Measurements from ENCODE around the gene CHRNB4.
A peak's percentile ranks its signal among the peaks of the same experiment; 100 is the strongest.

The CHRNB4 gene

DNA sequence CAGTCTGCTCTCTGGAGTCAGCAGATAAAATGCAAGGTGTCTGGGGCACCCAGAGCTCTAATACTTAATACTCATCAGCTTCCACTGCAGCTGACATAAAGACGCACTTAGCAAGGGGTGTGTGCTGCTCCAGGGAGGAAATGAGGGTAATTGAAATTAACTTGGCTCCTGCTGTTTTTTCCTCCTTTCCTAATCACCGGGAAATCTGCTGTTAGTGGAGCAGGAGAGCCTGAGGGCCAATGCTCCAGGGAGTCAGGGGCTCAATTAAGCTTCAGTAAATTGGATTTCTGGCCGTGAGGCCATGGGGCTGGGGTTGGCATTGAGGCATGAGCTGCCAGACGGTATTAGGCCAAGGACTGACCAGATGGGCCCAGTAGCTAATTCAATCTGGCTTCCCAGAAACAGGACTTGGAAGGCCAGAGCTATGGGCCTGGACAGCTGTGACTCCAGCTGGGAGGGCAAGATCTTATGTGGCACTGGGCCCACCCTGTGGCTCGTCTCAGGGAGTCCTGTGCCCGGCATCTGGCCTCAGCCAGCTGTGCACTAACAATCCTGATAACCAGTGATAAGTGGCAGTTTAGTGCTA, 30.7 kb upstream of the CHRNB4 start:
- TF ChIP-seq, protein P1, sequence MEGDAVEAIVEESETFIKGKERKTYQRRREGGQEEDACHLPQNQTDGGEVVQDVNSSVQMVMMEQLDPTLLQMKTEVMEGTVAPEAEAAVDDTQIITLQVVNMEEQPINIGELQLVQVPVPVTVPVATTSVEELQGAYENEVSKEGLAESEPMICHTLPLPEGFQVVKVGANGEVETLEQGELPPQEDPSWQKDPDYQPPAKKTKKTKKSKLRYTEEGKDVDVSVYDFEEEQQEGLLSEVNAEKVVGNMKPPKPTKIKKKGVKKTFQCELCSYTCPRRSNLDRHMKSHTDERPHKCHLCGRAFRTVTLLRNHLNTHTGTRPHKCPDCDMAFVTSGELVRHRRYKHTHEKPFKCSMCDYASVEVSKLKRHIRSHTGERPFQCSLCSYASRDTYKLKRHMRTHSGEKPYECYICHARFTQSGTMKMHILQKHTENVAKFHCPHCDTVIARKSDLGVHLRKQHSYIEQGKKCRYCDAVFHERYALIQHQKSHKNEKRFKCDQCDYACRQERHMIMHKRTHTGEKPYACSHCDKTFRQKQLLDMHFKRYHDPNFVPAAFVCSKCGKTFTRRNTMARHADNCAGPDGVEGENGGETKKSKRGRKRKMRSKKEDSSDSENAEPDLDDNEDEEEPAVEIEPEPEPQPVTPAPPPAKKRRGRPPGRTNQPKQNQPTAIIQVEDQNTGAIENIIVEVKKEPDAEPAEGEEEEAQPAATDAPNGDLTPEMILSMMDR (IDR thresholded peaks at IDR 0.05) = no peak
- H3K79me2 ChIP-seq = no peaks in the 10 kb centered on the region
- H3K27me3 ChIP-seq (ENCODE audit: control insufficient read depth, insufficient read depth, low read length) = no peaks in the 10 kb centered on the region
- H3K9me3 ChIP-seq (ENCODE audit: control insufficient read depth, low read length) = no peaks in the 10 kb centered on the region
- H3K27ac ChIP-seq = no peak overlapping the region
- no peak overlapping the region for H2AFZ ChIP-seq
- H3K4me3 ChIP-seq (ENCODE audit: low read depth, low read length) = no peak overlapping the region
- no peaks in the 10 kb centered on the region for H3K4me1 ChIP-seq
- H3K4me2 ChIP-seq (ENCODE audit: low read length) = no peak overlapping the region
- no peaks in the 10 kb centered on the region for H3K36me3 ChIP-seq (ENCODE audit: control insufficient read depth, insufficient read depth, low read length)
- H3K9ac ChIP-seq = no peak overlapping the region

DNA sequence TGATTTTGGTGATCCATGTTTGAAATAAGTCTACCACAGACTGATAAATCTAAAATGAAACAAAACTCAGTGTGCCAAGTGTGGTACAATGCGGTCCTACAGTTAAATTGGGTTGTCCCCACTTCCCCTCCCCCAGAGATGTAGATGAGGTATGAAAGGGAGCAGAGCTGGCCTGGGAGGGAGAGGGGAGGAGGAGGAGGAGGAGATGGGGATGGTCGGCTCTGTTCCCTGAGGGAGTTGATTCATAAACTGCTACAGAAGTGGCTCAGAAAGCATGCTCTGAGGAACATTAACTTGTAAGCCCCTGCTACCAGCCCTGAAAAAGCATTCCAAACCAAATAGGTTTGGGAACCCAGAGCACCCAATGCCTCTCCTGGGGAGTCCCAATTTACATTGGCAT, 28.0 kb upstream of the CHRNB4 start:
- no peaks in the 10 kb centered on the region for H3K79me2 ChIP-seq
- H3K27ac ChIP-seq = no peak overlapping the region
- no peak overlapping the region for H2AFZ ChIP-seq
- no peaks in the 10 kb centered on the region for H3K27me3 ChIP-seq (ENCODE audit: control insufficient read depth, insufficient read depth, low read length)
- TF ChIP-seq, protein P1 (IDR thresholded peaks at IDR 0.05) = no peak
- peaks cover under 1% of the 10 kb centered on the region for H3K4me1 ChIP-seq
- H3K9ac ChIP-seq = no peak overlapping the region
- H3K9me3 ChIP-seq (ENCODE audit: control insufficient read depth, low read length) = no peaks in the 10 kb centered on the region
- H3K4me2 ChIP-seq (ENCODE audit: low read length) = no peak overlapping the region
- H3K36me3 ChIP-seq (ENCODE audit: control insufficient read depth, insufficient read depth, low read length) = no peaks in the 10 kb centered on the region
- H3K4me3 ChIP-seq (ENCODE audit: low read depth, low read length) = no peak overlapping the region

DNA sequence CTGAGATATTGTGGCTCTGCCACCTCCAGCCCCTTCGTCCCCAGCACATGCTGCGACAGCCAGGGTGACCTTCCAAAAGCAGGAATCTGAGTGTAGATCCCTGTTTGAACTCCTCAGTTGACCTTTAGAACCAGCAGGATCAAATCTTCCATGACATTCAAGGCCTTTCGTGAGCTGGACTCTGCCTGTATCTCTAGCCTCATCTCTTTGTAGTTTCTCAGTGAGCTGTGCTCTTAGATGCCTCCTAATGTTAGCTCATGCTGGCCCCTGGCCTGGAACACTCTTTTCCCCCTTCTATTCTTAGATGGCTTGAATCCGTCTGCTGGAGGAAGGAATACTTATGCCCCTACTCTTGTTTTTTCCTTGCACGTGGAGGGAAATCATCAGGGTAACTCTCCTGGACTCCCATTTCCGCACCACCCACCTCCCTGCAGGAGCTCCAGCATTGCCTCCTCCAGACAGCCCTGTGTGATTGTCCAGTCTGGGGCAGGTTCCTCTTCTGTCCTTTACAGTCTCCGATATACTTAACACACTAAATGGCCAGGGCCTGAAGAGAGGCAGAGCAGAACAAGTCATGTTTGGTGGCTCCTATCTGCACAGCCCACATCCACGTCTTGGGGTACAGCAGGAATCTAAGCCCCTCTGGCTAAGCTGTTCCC, 26.7 kb upstream of the CHRNB4 start:
- Histone ChIP-seq H3K4me3 (ENCODE audit: low read depth, low read length) (no peak overlapping the region), H2AFZ (no peak overlapping the region), H3K79me2 (no peaks in the 10 kb centered on the region), H3K27me3 (ENCODE audit: control insufficient read depth, insufficient read depth, low read length) (no peaks in the 10 kb centered on the region), H3K27ac (no peak overlapping the region), H3K36me3 (ENCODE audit: control insufficient read depth, insufficient read depth, low read length) (no peaks in the 10 kb centered on the region), H3K9me3 (ENCODE audit: control insufficient read depth, low read length) (no peaks in the 10 kb centered on the region), H3K9ac (no peak overlapping the region), H3K4me1 (peaks cover 3% of the 10 kb centered on the region), H3K4me2 (ENCODE audit: low read length) (no peak overlapping the region)
- TF ChIP-seq, protein P1 (IDR thresholded peaks at IDR 0.05) = no peak

DNA sequence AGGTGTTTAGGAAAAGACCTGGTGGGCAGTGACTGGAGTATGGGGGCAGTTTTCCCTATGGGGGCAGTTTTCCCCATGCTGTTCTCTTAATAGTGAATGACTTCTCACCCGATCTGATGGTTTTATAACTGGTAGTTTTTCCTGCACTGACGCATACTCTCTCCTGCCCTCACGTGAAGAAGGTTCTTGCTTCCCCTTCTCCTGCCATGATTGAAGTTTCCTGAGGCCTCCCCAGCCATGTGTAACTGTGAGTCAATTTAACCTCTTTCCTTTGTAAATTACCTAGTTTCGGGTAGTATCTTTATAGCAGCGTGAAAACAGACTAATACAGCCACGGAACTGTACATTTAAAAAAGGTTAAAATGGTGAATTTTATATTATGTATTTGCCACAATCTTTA, 25.0 kb upstream of the CHRNB4 start:
- Histone ChIP-seq H3K27me3 (ENCODE audit: control insufficient read depth, insufficient read depth, low read length) (no peaks in the 10 kb centered on the region), H2AFZ (no peak overlapping the region)
- TF ChIP-seq, protein P1 (IDR thresholded peaks at IDR 0.05) = no peak

DNA sequence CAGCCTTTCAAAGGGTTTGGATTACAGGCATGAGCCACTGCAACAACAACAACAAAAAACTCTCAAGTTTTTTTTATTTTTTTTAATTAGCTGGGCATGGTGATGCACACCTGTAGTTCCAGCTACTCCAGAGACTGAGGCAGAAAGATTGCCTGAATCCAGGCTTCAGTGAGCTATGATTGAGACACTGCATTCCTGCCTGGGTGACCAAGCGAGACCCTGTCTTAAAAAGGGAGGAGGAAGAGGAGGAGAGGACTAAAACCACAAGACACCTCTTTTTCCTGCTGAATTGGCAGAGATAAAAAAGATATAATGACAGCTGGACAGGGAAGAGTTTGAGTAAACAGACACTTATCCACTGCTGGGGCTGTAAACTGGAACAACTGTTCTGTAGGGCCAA, 22.7 kb upstream of the CHRNB4 start:
- Histone ChIP-seq H3K79me2 (no peaks in the 10 kb centered on the region), H3K4me1 (peaks cover 3% of the 10 kb centered on the region), H2AFZ (no peak overlapping the region), H3K27ac (no peak overlapping the region), H3K9ac (no peak overlapping the region), H3K36me3 (ENCODE audit: control insufficient read depth, insufficient read depth, low read length) (no peaks in the 10 kb centered on the region), H3K4me3 (ENCODE audit: low read depth, low read length) (no peak overlapping the region), H3K4me2 (ENCODE audit: low read length) (peak overlapping the region; percentile 12), H3K9me3 (ENCODE audit: control insufficient read depth, low read length) (no peaks in the 10 kb centered on the region), H3K27me3 (ENCODE audit: control insufficient read depth, insufficient read depth, low read length) (no peaks in the 10 kb centered on the region)
- TF ChIP-seq, protein P1 (IDR thresholded peaks at IDR 0.05) = no peak

More for the DNA sequence above, 25.0 kb upstream of the CHRNB4 start:
- no peaks in the 10 kb centered on the region for H3K79me2 ChIP-seq
- H3K9ac ChIP-seq = no peak overlapping the region
- H3K4me2 ChIP-seq (ENCODE audit: low read length) = no peak overlapping the region
- no peak overlapping the region for H3K4me3 ChIP-seq (ENCODE audit: low read depth, low read length)
- H3K27ac ChIP-seq = no peak overlapping the region
- H3K4me1 ChIP-seq = peaks cover 3% of the 10 kb centered on the region
- no peaks in the 10 kb centered on the region for H3K36me3 ChIP-seq (ENCODE audit: control insufficient read depth, insufficient read depth, low read length)
- no peaks in the 10 kb centered on the region for H3K9me3 ChIP-seq (ENCODE audit: control insufficient read depth, low read length)

All from parathyroid adenoma (tissue), 2 donors.